Fibroblast of gingiva (primary cell): Measurements from ENCODE around the gene PLLP.
"Not testable (repeated sequence)": the region's sequence is repeated elsewhere in the genome, so short reads cannot be mapped to it uniquely, and the experiment has no call there.

Source experiments
- DNase-seq: peaks from one replicate; pipeline ENCODE4 v3.0.0-alpha.2; 2011; ENCODE audit warnings: low read depth

PLLP gene

GRCh38 chr16:57273359-57273758, 11.1 kb downstream of the PLLP start:
- DNase-seq = no peak

GRCh38 chr16:57271867-57272495, 12.5 kb downstream of the PLLP start:
- DNase-seq = no peak

GRCh38 chr16:57271063-57271345, 13.5 kb downstream of the PLLP start:
- DNase-seq = no peak

- DNase-seq = no peak
Observed at GRCh38 chr16:57270221-57271062, 14.0 kb downstream of the PLLP start.

GRCh38 chr16:57268804-57269800, 15.4 kb downstream of the PLLP start:
- DNase-seq = no peak

- not testable (repeated sequence) for DNase-seq
Observed at GRCh38 chr16:57267343-57267742, 17.1 kb downstream of the PLLP start.

GRCh38 chr16:57266531-57267260, 17.8 kb downstream of the PLLP start:
- DNase-seq = no peak

GRCh38 chr16:57265850-57266530, 18.5 kb downstream of the PLLP start:
- no peak for DNase-seq

- DNase-seq = no peak
Observed at GRCh38 chr16:57264950-57265371, 19.5 kb downstream of the PLLP start.

- no peak for DNase-seq
Observed at GRCh38 chr16:57264381-57264780, 20.1 kb downstream of the PLLP start.

- DNase-seq = no peak
Observed at GRCh38 chr16:57263541-57264351, 20.7 kb downstream of the PLLP start.

GRCh38 chr16:57262841-57263540, 21.5 kb downstream of the PLLP start:
- DNase-seq = no peak

- no peak for DNase-seq
Observed at GRCh38 chr16:57261806-57262205, 22.7 kb downstream of the PLLP start.

GRCh38 chr16:57260294-57260929, 24.1 kb downstream of the PLLP start:
- peak; percentile 32 for DNase-seq

- DNase-seq = no peak
Observed at GRCh38 chr16:57258910-57259475, 25.5 kb downstream of the PLLP start.

GRCh38 chr16:57258226-57258909, 26.1 kb downstream of the PLLP start:
- DNase-seq = no peak

GRCh38 chr16:57257455-57258070, 26.9 kb downstream of the PLLP start:
- DNase-seq = no peak
